Islet precursor cell (in vitro differentiated cells): ENCODE data around the gene ZNF90.
"Not testable (repeated sequence)": the region's sequence is repeated elsewhere in the genome, so short reads cannot be mapped to it uniquely, and the experiment has no call there.

Source experiments
- DNase-seq: peaks from one replicate; pipeline ENCODE4 v3.0.0-alpha.2; 2018

ZNF90 gene

GRCh38 chr19:20107301-20107700, 29.5 kb downstream of the ZNF90 start:
- no peak for DNase-seq

- DNase-seq, result not testable (repeated sequence)
These were observed 40.5 kb downstream of the ZNF90 start for GRCh38 chr19:20118064-20118839.

- DNase-seq, result no peak
These were observed 47.1 kb downstream of the ZNF90 start for GRCh38 chr19:20124879-20125278.

- DNase-seq, result not testable (repeated sequence)
These were observed 55.1 kb downstream of the ZNF90 start for GRCh38 chr19:20132933-20133332.

GRCh38 chr19:20137714-20138113, 59.9 kb downstream of the ZNF90 start:
- not testable (repeated sequence) for DNase-seq

- DNase-seq, result no peak
These were observed 73.9 kb downstream of the ZNF90 start for GRCh38 chr19:20151617-20152145.

GRCh38 chr19:20152506-20152905, 74.7 kb downstream of the ZNF90 start:
- DNase-seq, result not testable (repeated sequence)

- DNase-seq, result no peak
These were observed 75.5 kb downstream of the ZNF90 start for GRCh38 chr19:20153281-20153680.

GRCh38 chr19:20154636-20155035, 76.8 kb downstream of the ZNF90 start:
- no peak for DNase-seq

- DNase-seq, result no peak
These were observed 85.0 kb downstream of the ZNF90 start for GRCh38 chr19:20162821-20163220.

- no peak for DNase-seq
These were observed 86.7 kb downstream of the ZNF90 start for GRCh38 chr19:20164456-20164855.

GRCh38 chr19:20165971-20166592, 88.3 kb downstream of the ZNF90 start:
- DNase-seq, result no peak

- peak; percentile 99 for DNase-seq
These were observed 89.3 kb downstream of the ZNF90 start, which contains the start of gene ZNF486 for GRCh38 chr19:20167020-20167644. Gene ZNF486, plus strand, starts transcription at chr19:20167214. Its CDS starts 117 bp downstream, at chr19:20167331.

- no peak for DNase-seq
These were observed 89.9 kb downstream of the ZNF90 start for GRCh38 chr19:20167651-20168122.
